Kasumi-1 (cell line): ENCODE measurements around the gene CLDN12.

Source experiments
- DNase-seq, 2 experiments: peaks; one replicate each; lab custom pipeline; 2025; lab: John Stamatoyannopoulos, UW

Gene CLDN12

GRCh38 chr7:90433221-90433620, 30.0 kb downstream of the CLDN12 start:
- no peak for DNase-seq

GRCh38 chr7:90445633-90446032, 42.4 kb downstream of the CLDN12 start:
- no peak for DNase-seq

- no peak for DNase-seq
Measured at GRCh38 chr7:90446137-90446899, 43.1 kb downstream of the CLDN12 start.

- no peak for DNase-seq
Measured at GRCh38 chr7:90453259-90453891, 50.1 kb downstream of the CLDN12 start.

- DNase-seq = no peak
Measured at GRCh38 chr7:90453931-90454330, 50.7 kb downstream of the CLDN12 start.

GRCh38 chr7:90455163-90456030, 52.1 kb downstream of the CLDN12 start:
- DNase-seq = peak; percentile 78

GRCh38 chr7:90458104-90458503, 54.8 kb downstream of the CLDN12 start:
- DNase-seq = no peak

GRCh38 chr7:90459888-90460287, 56.6 kb downstream of the CLDN12 start:
- DNase-seq = no peak

GRCh38 chr7:90461219-90461618, 58.0 kb downstream of the CLDN12 start:
- DNase-seq = no peak

GRCh38 chr7:90463151-90463628, 59.9 kb downstream of the CLDN12 start:
- peak; percentile 42 to 45 for DNase-seq
